COLO668 (cell line): ENCODE data around the gene PPP1R13B.

ENCODE experiments used
- DNase-seq: peaks from one replicate; lab custom pipeline; 2025; ENCODE audit not compliant: unreplicated experiment; lab: John Stamatoyannopoulos, UW

The PPP1R13B gene

DNA sequence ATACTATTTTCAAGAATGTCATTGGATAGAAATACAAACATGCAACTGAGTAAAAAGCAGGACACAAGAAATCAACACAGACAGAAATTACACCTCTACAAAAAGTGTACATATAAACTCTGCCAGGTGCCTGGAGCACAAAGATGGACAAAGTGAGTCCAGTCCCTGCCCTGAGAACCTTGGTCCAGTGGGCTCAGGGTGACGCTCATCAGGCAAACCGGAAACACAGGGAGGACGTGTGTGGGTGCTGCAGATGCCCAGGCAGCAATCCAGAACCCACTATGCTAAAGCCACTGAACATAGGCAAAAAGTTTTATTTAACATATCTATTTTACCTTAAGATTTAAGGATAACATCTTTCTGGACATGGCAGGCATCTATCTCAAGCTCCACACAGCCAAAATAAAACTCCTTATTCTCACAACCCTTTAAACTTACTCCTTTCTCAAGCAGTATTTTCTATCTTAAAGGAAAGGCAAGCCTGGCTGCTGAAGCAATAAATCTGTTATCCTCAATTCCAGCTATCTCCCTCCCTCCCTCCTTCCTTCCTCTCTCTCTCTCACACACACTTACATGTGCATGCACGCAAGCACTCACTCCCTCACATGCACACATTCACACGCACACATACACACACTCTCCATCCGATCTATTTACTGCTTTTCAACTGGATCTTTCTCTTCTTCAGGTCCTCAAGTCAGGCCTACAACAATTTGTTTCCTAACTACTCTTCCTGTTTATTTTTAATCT, 10.2 kb downstream of the PPP1R13B start:
- no peak for DNase-seq

DNA sequence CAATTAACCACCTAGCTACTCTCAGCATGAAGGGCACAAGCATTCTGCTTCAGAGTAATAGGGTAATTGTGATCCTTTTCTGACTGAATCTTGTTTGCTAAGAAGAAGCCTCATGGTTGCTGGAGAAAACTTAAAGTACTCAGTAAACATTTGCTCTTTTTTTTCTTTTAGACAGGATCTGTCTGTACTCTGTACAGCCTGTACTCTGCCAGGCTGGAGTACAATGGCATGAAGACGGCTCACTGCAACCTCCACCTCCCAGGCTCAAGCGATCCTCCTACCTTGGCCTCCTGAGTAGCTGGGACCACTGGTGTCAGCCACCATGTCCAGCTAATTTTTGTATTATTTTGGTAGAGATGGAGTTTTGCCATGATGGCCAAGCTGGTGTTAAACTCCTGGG, 12.4 kb downstream of the PPP1R13B start:
- no peak for DNase-seq

DNA sequence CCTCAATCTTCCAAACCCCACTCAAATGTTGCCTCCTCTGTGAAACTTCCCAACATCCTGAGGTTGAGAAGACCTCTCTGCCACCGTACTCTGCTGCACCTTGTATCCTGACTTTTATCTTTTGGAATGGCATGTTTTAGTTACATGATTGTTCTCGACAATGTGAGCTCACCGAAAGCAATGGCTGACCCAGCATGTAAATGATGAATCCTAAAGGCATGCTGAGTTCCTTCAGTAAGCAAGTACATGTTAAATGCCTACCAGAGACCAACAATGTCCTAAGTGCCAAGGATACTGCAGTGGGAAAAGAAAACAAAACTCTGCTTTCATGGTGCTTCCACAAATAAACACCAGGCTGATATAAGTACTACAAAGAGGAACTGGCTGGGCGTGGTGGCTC, 13.7 kb downstream of the PPP1R13B start:
- DNase-seq: no peak

DNA sequence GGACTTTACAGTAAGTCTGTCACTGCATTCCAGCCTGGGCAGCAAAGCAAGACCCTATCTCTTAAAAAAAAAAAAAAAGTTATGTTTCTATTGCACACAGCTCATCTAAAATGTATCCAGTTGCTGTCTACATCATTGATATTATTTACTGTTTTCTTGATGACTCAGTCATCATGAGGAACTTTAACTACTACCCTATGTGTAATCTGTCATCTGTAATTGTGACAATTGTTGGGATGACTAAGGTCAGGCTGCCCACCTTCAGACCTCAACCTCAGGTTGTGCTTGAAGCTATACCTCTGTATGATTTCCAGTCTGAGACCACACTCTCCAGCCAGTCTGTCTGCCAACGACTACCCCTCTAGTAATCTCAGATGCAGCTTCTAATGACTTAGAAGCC, 15.3 kb downstream of the PPP1R13B start:
- no peak for DNase-seq

DNA sequence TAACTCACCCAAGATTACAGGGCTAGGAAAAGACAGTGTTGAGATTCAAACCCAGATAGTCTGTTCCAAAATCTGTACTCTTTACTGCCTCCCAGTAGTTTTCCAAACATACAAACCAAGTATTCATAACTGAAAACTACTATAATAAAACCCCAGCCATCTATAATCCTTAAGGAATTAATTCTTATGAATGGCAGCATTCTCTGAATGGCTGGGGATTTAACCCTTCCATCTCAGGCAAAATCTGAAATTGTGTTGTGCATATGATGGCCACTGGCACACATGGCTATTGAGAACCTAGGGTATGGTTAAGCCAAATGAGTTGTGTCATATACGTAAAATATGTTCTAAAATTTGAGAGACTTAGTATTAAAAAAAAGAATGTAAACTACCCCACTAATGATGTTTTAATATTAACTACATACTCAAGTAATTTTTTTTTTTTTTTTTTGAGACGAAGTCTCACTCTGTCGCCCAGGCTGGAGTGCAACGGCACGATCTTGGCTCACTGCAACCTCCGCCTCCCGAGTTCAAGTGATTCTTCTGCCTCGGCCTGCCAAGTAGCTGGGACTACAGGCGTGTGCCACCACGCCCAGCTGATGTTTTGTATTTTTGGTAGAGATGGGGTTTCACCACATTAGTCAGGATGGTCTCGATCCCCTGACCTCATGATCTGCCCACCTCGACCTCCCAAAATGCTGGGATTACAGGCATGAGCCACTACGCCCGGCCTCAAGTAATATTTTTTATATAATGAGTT, 16.7 kb downstream of the PPP1R13B start:
- DNase-seq: no peak

DNA sequence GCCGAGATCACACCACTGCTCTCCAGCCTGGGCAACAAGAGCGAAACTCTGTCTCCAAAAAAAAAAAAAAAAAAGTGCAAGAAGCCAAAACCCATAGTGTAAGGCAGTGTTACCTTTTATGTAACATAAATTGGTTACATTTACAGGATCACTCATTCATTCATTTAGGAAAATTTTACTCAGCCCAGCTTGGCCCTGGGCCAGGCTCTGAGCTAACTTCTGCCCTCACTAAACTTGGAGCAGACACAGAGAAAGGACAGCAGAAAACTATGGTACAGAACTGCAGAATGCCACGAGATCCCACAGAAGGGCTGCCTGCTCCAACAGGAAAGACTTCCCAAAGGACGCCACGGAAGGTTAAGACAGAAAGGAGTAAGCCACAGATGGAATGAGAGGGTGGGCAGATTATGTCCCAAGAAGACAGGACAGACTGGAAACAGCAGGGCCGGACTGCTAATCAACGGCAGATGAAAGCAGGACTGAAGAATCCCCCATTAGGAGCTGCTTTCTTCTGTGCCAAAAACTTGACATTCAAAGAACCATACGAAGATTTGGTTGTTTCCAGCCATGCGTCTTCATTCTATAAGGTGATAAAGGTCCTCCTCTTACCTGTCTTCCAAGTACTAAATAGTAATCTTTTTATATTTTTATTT, 18.9 kb downstream of the PPP1R13B start:
- DNase-seq: no peak

DNA sequence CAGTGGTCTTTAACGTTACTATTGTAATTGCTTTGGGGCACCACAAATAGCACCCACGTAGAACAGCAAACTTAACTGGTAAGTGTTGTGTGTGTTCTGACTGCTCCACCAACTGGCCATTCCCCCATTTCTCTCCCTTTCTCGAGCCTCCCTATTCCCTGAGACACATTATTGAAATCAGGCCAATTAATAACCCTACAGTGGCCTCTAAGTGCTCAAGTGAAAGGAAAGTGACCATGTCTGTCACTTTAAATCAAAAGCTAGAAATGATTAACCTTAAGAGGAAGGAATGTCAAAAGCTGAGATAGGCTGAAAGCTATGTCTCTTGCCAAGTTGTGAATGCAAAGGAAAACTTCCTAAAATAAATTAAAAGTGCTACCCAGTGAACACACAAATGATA, 22.3 kb downstream of the PPP1R13B start:
- no peak for DNase-seq

DNA sequence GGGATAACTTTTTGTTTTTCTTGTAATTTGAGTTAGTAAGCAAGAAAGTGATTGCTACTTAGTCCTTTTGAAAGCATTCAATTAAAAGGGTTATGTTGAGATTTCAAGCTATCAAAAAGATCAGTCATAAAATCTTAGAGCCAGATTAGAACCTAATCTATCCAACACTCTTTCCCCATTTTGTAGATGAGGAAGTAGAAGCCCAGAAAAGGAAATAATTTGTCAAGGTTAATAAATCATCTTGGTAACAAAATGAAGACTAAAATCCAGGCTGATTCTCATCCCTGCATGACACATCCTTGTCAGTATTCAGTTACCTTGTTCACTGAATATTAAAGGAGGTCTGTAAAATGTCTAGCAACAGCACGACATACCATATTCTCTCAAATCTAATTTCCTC, 26.5 kb downstream of the PPP1R13B start:
- DNase-seq: no peak

DNA sequence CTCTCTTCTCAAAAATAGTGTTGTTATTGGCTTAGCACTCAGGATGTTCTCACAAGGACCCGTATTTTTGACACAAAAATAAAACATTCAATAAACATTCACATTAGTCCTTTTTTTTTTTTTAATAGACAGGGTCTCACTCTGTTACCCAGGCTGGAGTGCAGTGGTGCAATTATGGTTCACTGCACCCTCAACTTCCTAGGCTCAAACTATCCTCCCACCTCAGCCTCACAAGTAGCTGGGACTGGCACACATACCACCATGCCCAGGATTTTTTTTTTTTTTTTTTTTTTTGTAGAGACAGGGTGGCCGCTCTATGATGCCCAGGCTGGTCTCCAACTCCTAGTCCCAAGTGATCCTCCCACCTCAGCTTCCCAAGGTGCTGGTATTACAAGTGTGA, 27.0 kb downstream of the PPP1R13B start:
- no peak for DNase-seq

DNA sequence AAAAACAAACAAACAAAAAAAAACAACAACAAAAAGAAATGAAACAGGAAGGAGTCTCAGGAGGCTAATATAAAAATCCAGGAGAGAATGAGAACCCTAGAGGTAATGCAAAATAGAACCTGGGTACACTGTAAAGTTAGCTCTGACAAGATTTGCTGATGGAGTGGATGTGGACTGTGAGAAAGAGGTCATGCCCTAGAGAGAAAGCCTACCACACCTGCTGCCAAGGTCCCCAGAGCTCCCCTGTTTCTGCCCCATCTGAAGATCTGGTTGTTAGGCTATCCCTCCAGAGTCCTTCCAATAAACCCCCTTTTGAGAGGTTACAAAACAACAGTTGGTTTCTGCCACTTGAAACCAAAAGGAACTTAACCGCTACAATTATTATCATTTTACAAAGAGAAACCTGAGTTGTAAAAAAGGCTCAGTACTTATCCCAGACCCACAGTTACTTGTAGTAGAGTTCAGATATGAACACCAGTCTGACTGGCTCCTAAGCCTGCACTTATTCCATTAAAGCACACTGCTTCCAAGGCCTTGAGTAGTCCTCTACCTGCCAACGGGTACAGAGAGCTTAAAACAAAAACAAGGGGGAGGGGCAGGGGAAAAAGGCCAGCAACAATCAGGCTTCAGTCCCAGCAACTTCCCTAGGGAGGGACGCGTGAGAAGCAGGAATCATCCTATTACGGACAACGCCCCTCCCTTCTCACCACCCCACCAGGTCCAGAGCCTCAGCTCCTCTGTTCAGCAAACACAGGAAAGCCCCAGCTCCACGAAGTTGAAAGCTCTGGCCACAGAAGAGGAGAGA, 27.7 kb downstream of the PPP1R13B start:
- DNase-seq: peak; percentile 15

DNA sequence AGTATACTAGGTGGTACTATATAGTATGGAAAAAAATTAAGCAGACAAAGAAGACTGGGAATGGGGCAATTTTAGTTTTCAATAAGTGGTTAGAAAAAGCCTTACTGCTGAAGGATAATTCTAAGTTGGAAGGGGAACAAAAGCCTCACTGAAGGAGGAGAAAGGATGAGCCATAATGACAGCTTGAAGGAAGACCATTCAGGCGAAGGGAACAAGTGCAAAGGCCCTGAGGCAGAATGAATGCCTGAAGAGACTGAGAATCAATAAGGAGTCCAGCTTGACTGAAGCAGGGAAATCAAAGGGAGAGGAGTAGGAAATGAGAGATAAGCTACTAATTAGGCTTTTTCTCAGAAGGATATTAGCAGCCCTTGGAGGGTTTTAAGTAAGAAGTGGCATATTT, 28.5 kb downstream of the PPP1R13B start:
- no peak for DNase-seq

DNA sequence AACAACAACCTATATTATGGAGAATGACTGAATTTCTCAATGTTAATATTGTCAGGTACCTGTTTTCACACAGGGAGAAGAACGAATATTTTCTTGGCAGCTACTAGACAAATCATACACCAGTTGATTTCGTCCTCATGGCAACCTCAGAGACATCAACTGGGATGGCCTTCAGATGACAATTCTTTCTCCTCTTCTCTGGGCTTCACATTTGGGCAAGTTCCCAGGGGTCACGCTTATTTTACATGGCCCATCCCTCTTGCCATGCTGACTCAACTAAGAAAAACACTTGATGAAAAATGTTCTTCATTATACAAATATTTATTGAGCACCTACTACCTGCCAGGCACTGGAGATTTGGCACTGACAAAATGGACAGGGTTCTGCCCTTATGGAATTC, 29.0 kb downstream of the PPP1R13B start:
- DNase-seq: no peak

DNA sequence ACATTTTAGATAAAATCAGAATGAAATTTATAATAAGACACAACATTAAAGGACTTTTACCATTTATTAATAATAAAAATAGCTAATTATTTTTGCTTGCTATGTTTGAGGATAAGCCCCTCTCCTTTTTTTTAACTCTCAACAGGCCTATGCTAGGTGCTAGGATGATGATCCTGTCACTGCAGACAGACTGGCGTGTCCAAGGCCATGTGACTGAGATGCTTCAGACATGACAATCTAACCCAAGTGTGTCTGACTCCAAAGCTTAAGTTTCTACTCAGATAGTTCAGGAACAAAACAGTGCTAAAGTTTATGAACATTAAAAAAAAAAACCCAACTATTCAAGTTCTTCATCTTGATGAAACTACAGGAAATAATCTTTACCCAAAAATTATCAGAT, 29.8 kb downstream of the PPP1R13B start:
- no peak for DNase-seq

DNA sequence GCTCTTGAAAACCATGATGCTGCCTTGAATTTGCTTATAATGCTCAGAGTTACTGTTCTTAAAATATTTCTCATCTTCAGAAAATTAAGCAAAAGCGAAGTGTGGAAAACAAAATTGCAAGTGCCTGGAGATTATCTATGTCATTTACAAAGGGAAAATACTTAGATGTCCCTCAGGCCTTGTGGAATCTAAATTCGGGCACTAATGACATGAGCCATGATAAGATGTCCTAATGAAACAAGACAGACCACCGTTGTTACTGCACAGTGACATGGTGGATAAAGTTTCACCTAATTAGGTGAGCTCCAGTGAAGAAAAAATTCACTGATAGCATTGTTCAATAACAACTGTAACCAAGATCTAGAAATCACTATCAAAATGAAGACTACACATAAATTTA, 30.4 kb downstream of the PPP1R13B start:
- DNase-seq: no peak

DNA sequence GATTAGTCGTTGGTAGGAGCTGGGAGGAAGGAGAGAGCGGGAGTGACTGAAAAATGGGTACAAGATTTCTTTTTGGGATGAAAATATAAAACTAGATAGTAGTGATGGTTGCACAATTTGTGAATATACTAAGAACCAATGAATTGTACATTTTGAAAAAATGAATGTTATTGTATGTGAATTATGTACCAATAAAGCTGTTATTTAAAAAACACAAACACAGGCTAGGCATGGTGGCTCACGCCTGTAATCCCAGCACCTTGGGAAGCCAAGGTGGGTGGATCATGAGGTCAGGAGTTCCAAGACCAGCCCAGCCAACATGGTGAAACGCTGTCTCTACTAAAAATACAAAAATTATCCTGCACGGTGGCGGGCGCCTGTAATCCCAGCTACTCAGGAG, 32.1 kb downstream of the PPP1R13B start:
- no peak for DNase-seq

DNA sequence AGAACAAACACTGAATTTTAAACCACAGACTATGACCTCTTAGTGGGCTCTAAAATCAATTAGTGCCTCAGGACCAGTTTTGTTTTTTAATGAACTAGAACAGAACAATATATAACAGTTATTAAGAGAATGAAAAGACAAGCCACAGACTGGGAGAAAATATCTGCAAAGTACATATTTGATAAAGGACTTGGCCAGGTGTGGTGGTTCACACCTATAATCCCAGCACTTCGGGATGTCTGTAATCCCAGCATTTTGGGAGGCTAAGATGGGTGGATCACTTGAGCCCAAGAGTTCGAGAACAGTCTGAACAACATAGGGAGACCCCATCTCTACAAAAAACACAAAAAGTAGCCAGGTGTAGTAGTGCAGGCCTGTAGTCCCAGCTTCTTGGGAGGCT, 36.2 kb downstream of the PPP1R13B start:
- no peak for DNase-seq

DNA sequence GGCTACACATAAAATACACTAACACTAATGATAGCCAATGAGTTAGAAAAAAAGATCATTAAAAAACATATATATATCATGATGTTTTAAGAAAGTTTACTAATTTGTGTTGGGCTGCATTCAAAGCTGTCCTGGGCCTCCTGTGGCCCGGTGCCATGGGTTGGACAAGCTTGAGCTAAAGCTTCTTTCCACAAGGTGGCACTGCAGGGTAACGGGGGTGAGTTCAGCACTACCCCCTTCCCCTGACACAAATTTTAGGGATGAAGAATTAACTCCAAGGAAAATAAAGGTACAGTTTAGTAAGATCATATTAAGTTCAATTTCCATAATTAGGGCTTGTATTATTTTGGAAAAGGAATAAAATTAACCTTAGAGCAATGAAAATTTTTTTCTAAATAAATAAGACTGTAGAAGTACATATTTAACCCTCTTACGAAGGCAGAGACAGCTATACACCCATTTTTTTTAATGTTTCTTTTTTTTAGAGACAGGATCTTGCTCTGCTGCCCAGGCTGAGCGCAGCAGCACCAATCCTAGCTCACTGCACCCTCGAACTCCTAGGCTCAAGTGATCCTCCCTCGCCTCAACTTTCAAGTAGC, 38.9 kb downstream of the PPP1R13B start:
- peak; percentile 78 for DNase-seq

DNA sequence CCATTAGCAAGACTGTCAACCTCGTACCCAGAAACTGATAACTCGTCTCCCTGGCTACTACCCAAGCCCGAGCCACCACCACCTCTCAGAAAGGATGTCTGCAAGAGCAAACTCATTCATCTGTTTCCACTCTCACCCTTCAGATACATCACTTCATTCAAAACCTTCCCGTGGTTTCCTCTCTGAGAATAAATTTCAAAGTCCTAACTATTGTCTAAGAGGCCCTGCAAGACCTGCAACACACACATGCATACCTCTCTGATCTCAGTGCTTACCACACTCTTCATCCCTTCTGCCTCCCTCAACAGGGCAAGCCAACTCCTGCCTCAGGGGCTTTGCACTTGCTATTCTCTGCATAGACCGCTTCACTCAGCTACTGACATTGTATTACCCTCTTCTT, 40.6 kb downstream of the PPP1R13B start:
- DNase-seq: no peak

DNA sequence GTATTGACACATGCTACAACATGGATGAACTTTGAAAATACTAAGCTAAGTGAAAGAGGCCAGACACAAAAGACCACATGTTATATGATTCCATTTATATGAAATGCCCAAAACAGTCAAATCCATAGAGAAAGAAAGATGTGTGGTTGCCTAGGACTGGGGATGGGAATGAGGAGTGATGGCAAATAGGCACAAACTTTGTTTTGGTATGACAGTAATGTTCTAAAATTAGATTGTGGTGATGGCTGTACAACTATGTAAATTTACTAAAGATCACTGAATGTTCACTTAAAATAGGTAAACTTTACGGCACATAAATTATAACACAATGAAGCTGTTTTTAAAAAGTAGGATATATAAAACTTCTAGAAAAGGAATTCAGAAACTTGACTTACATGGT, 41.7 kb downstream of the PPP1R13B start:
- no peak for DNase-seq

DNA sequence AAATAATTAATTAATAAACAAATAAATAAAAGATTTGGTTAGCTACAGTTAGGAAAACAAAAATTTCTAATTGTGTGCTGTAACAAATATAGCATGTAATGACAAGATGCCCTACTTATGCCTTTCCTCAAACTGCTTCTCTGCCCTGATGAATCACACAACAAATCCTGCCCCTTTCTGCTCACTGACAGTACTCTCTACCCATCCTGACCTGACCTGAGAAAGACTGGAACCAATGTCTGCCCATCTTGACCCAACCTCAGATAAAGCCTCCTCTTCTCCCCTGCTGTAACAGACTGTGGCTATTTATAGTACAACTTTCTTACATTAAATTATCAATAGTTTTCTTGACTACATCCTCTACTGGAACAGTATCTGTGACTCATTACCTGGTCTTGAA, 43.7 kb downstream of the PPP1R13B start:
- DNase-seq: no peak

DNA sequence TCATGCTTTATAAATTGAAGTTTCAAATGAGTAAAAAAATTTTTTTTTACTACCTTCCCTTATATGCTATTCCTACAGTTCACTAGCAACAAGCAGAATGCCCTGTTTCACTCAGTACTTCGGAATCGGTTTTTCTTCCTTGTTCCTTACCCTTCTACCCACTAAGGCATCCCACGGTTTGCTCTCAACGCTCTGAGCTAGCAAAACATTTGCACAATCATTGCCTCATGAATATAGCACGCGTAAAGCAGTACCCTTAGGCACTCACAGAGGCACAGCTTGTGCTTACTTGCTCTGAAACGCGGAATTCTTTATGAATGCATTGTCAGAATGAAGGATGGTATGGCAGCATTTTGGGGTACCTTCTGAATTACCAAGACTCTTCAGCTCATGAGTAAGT, 45.0 kb downstream of the PPP1R13B start:
- DNase-seq: no peak
